ENCODE data around the gene PCSK7.
A peak's percentile ranks its signal among the peaks of the same experiment; 100 is the strongest.

The PCSK7 gene

GRCh38 chr11:117202386-117203068 is 29.3 kb downstream of the PCSK7 start:
- no peaks in the 10 kb centered on the region for H3K9me3 ChIP-seq (ENCODE audit: low read length)
- peaks cover 7% of the 10 kb centered on the region for H3K36me3 ChIP-seq (ENCODE audit: insufficient read depth, low read length)
- no peak overlapping the region for H3K4me3 ChIP-seq (ENCODE audit: low read length)
- no peak overlapping the region for H2AFZ ChIP-seq (ENCODE audit: low read depth, low read length)
- no peaks in the 10 kb centered on the region for H3K27me3 ChIP-seq (ENCODE audit: insufficient read depth, low read length)
- H3K4me1 ChIP-seq (ENCODE audit: insufficient read depth, low read length): peaks cover 5% of the 10 kb centered on the region

GRCh38 chr11:117201658-117202305 is 30.1 kb downstream of the PCSK7 start:
- no peaks in the 10 kb centered on the region for H3K27me3 ChIP-seq (ENCODE audit: insufficient read depth, low read length)
- no peaks in the 10 kb centered on the region for H3K9me3 ChIP-seq (ENCODE audit: low read length)
- H3K4me3 ChIP-seq (ENCODE audit: low read length): no peak overlapping the region
- peaks cover 7% of the 10 kb centered on the region for H3K36me3 ChIP-seq (ENCODE audit: insufficient read depth, low read length)
- peaks cover 5% of the 10 kb centered on the region for H3K4me1 ChIP-seq (ENCODE audit: insufficient read depth, low read length)
- H2AFZ ChIP-seq (ENCODE audit: low read depth, low read length): no peak overlapping the region

GRCh38 chr11:117200813-117201657 is 30.8 kb downstream of the PCSK7 start:
- Histone ChIP-seq H3K9me3 (ENCODE audit: low read length) (no peaks in the 10 kb centered on the region), H3K4me1 (ENCODE audit: insufficient read depth, low read length) (peaks cover 5% of the 10 kb centered on the region), H3K36me3 (ENCODE audit: insufficient read depth, low read length) (peaks cover 6% of the 10 kb centered on the region), H2AFZ (ENCODE audit: low read depth, low read length) (no peak overlapping the region), H3K27me3 (ENCODE audit: insufficient read depth, low read length) (no peaks in the 10 kb centered on the region), H3K4me3 (ENCODE audit: low read length) (no peak overlapping the region)

GRCh38 chr11:117199916-117200812 is 31.7 kb downstream of the PCSK7 start:
- Histone ChIP-seq H3K27me3 (ENCODE audit: insufficient read depth, low read length) (no peaks in the 10 kb centered on the region), H3K4me1 (ENCODE audit: insufficient read depth, low read length) (peaks cover 5% of the 10 kb centered on the region), H3K9me3 (ENCODE audit: low read length) (no peaks in the 10 kb centered on the region), H2AFZ (ENCODE audit: low read depth, low read length) (no peak overlapping the region), H3K36me3 (ENCODE audit: insufficient read depth, low read length) (peaks cover 8% of the 10 kb centered on the region), H3K4me3 (ENCODE audit: low read length) (no peak overlapping the region)

GRCh38 chr11:117199053-117199915 is 32.6 kb downstream of the PCSK7 start, which contains the start of gene TAGLN:
TAGLN (plus strand) TSS chr11:117199370; CDS start chr11:117203014, 3,644 bp downstream.
- Histone ChIP-seq H3K9me3 (ENCODE audit: low read length) (no peaks in the 10 kb centered on the region), H3K27me3 (ENCODE audit: insufficient read depth, low read length) (no peaks in the 10 kb centered on the region), H3K36me3 (ENCODE audit: insufficient read depth, low read length) (peaks cover 7% of the 10 kb centered on the region), H3K4me3 (ENCODE audit: low read length) (peak within 1 kb of the TSS; percentile 13), H3K4me1 (ENCODE audit: insufficient read depth, low read length) (peaks cover 5% of the 10 kb centered on the region), H2AFZ (ENCODE audit: low read depth, low read length) (no peak within 1 kb of the TSS)

- no peaks in the 10 kb centered on the region for H3K27me3 ChIP-seq (ENCODE audit: insufficient read depth, low read length)
- peaks cover 7% of the 10 kb centered on the region for H3K36me3 ChIP-seq (ENCODE audit: insufficient read depth, low read length)
- H3K4me3 ChIP-seq (ENCODE audit: low read length): no peak overlapping the region
- no peaks in the 10 kb centered on the region for H3K9me3 ChIP-seq (ENCODE audit: low read length)
- peaks cover 5% of the 10 kb centered on the region for H3K4me1 ChIP-seq (ENCODE audit: insufficient read depth, low read length)
- no peak overlapping the region for H2AFZ ChIP-seq (ENCODE audit: low read depth, low read length)
Measured at GRCh38 chr11:117198613-117199012, 33.3 kb downstream of the PCSK7 start.

- no peak overlapping the region for H3K4me3 ChIP-seq (ENCODE audit: low read length)
- H3K36me3 ChIP-seq (ENCODE audit: insufficient read depth, low read length): peaks cover 12% of the 10 kb centered on the region
- peaks cover 5% of the 10 kb centered on the region for H3K4me1 ChIP-seq (ENCODE audit: insufficient read depth, low read length)
- H3K27me3 ChIP-seq (ENCODE audit: insufficient read depth, low read length): no peaks in the 10 kb centered on the region
- H3K9me3 ChIP-seq (ENCODE audit: low read length): no peaks in the 10 kb centered on the region
- H2AFZ ChIP-seq (ENCODE audit: low read depth, low read length): no peak overlapping the region
Measured at GRCh38 chr11:117197516-117198456, 34.1 kb downstream of the PCSK7 start.

GRCh38 chr11:117197006-117197405 is 34.9 kb downstream of the PCSK7 start:
- peaks cover 5% of the 10 kb centered on the region for H3K4me1 ChIP-seq (ENCODE audit: insufficient read depth, low read length)
- no peaks in the 10 kb centered on the region for H3K9me3 ChIP-seq (ENCODE audit: low read length)
- H2AFZ ChIP-seq (ENCODE audit: low read depth, low read length): no peak overlapping the region
- H3K36me3 ChIP-seq (ENCODE audit: insufficient read depth, low read length): peaks cover 14% of the 10 kb centered on the region
- H3K4me3 ChIP-seq (ENCODE audit: low read length): no peak overlapping the region
- H3K27me3 ChIP-seq (ENCODE audit: insufficient read depth, low read length): no peaks in the 10 kb centered on the region

- H3K36me3 ChIP-seq (ENCODE audit: insufficient read depth, low read length): peaks cover 18% of the 10 kb centered on the region
- H3K27me3 ChIP-seq (ENCODE audit: insufficient read depth, low read length): no peaks in the 10 kb centered on the region
- H2AFZ ChIP-seq (ENCODE audit: low read depth, low read length): no peak overlapping the region
- no peak overlapping the region for H3K4me3 ChIP-seq (ENCODE audit: low read length)
- H3K9me3 ChIP-seq (ENCODE audit: low read length): no peaks in the 10 kb centered on the region
- H3K4me1 ChIP-seq (ENCODE audit: insufficient read depth, low read length): peaks cover 5% of the 10 kb centered on the region
Measured at GRCh38 chr11:117195761-117196160, 36.1 kb downstream of the PCSK7 start.

- no peaks in the 10 kb centered on the region for H3K9me3 ChIP-seq (ENCODE audit: low read length)
- peaks cover 18% of the 10 kb centered on the region for H3K36me3 ChIP-seq (ENCODE audit: insufficient read depth, low read length)
- H3K27me3 ChIP-seq (ENCODE audit: insufficient read depth, low read length): no peaks in the 10 kb centered on the region
- H3K4me3 ChIP-seq (ENCODE audit: low read length): no peak overlapping the region
- H2AFZ ChIP-seq (ENCODE audit: low read depth, low read length): no peak overlapping the region
- peaks cover 5% of the 10 kb centered on the region for H3K4me1 ChIP-seq (ENCODE audit: insufficient read depth, low read length)
Measured at GRCh38 chr11:117195258-117195657, 36.6 kb downstream of the PCSK7 start.

- peaks cover 2% of the 10 kb centered on the region for H3K4me1 ChIP-seq (ENCODE audit: insufficient read depth, low read length)
- H3K36me3 ChIP-seq (ENCODE audit: insufficient read depth, low read length): peaks cover 21% of the 10 kb centered on the region
- H3K9me3 ChIP-seq (ENCODE audit: low read length): no peaks in the 10 kb centered on the region
- H2AFZ ChIP-seq (ENCODE audit: low read depth, low read length): no peak overlapping the region
- H3K27me3 ChIP-seq (ENCODE audit: insufficient read depth, low read length): no peaks in the 10 kb centered on the region
- no peak overlapping the region for H3K4me3 ChIP-seq (ENCODE audit: low read length)
Measured at GRCh38 chr11:117194267-117194666, 37.6 kb downstream of the PCSK7 start.
